Measurements from ENCODE around the gene SRSF1. TPM values are rescaled to one million over a fixed set of nuclear protein-coding genes. Genes with fewer than 3 reads are reported as not detected.

Gene SRSF1
- total RNA-seq, 1 experiment from 2014 or later: 434 TPM

- no peaks in the 10 kb centered on the region for H3K9me3 ChIP-seq (ENCODE audit: control insufficient read depth in 1 of 2, insufficient read depth in 1 of 2, low read depth in 1 of 2, low read length in 2 of 2)
- DNase-seq (ENCODE audit: low read depth, low spot score) (no peak), ATAC-seq (no peak)
- no peak overlapping the region for H3K4me3 ChIP-seq (replicated peaks in 1 of 2; ENCODE audit: low read depth in 1 of 2, low read length in 2 of 2)
- no peaks in the 10 kb centered on the region for H3K9me2 ChIP-seq (ENCODE audit: insufficient read depth)
- peaks cover 4% of the 10 kb centered on the region; the same call in 1 of the 2 replicates for H4K20me1 ChIP-seq (ENCODE audit: insufficient read depth)
- no TSS peak for BruUV-seq (replicated peaks)
- CTCF ChIA-PET: interaction anchor here (0.9 to 1.2 kb wide), 2 partner anchors 11 kb away, joined by 3 to 6 read pairs; no protein-coding TSS in a partner anchor
- RAD21 ChIA-PET (ENCODE audit: low non-redundant PET in 1 of 2, low total read pairs in 2 of 2, uncharacterized antibody in 2 of 2, unreplicated experiment in 2 of 2): no interaction called here
- H3K4me1 ChIP-seq (ENCODE audit: control insufficient read depth in 1 of 2, insufficient read depth in 2 of 2, low read length in 2 of 2): peaks cover 14 to 19% of the 10 kb centered on the region in 2 experiments
- no peak for TF ChIP-seq ELF1 (IDR thresholded peaks at IDR 0.05; ENCODE audit: borderline replicate concordance, low read depth)
- no peak for TF ChIP-seq EZH2phosphoT487 (IDR thresholded peaks at IDR 0.05; ENCODE audit: borderline replicate concordance)
- no peak for TF ChIP-seq MAX (IDR thresholded peaks at IDR 0.05)
- no peak for TF ChIP-seq ATF3 (IDR thresholded peaks at IDR 0.05)
- no peak for TF ChIP-seq REST (IDR thresholded peaks at IDR 0.05; ENCODE audit: low read depth)
- TF ChIP-seq POLR2A (IDR thresholded peaks at IDR 0.05; ENCODE audit: borderline replicate concordance, extremely low read depth, insufficient read depth, insufficient read length): no peak
- TF ChIP-seq EZH2 (IDR thresholded peaks at IDR 0.05): no peak
- no peak for TF ChIP-seq RAD21 (IDR thresholded peaks at IDR 0.05; ENCODE audit: low read depth)
- no peak for TF ChIP-seq TCF7L2 (IDR thresholded peaks at IDR 0.05; ENCODE audit: borderline replicate concordance, extremely low read depth, insufficient read depth, insufficient read length)
- no peak for TF ChIP-seq EGR1 (IDR thresholded peaks at IDR 0.05; ENCODE audit: low read depth)
- no peak for TF ChIP-seq YY1 (IDR thresholded peaks at IDR 0.05; ENCODE audit: extremely low read depth, insufficient replicate concordance, low read depth, low read length)
- TF ChIP-seq FOSL1 (IDR thresholded peaks at IDR 0.05; ENCODE audit: low read depth): no peak
- no peak for TF ChIP-seq ZFX (IDR thresholded peaks at IDR 0.05)
- H2AFZ ChIP-seq (ENCODE audit: low read depth, low read length, poor library complexity, severe bottlenecking): no peak overlapping the region
- intact Hi-C loops (cut with micrococcal nuclease): no loop called here
- H3K36me3 ChIP-seq (ENCODE audit: control insufficient read depth in 1 of 2, insufficient read depth in 2 of 2, low read length in 2 of 2): peaks cover 3 to 11% of the 10 kb centered on the region in 2 experiments
- no peak overlapping the region for H3K9ac ChIP-seq (ENCODE audit: low read length)
- H3K27ac ChIP-seq (ENCODE audit: low read depth, low read length): no peak overlapping the region
- H3K79me2 ChIP-seq (ENCODE audit: insufficient read depth, low read length): peaks cover 18% of the 10 kb centered on the region
- H3K27me3 ChIP-seq (ENCODE audit: insufficient read depth, low read length): no peaks in the 10 kb centered on the region
- POLR2A ChIA-PET: interaction anchor here (0.6 kb wide), 1 partner anchor 11 kb away, joined by 3 read pairs; no protein-coding TSS in a partner anchor
- H3K4me2 ChIP-seq (ENCODE audit: low read length): no peak overlapping the region
Measured at GRCh38 chr17:58010067-58010799, 3.2 kb upstream of the SRSF1 start.
